ENCODE data around the gene TCN1.

DNA sequence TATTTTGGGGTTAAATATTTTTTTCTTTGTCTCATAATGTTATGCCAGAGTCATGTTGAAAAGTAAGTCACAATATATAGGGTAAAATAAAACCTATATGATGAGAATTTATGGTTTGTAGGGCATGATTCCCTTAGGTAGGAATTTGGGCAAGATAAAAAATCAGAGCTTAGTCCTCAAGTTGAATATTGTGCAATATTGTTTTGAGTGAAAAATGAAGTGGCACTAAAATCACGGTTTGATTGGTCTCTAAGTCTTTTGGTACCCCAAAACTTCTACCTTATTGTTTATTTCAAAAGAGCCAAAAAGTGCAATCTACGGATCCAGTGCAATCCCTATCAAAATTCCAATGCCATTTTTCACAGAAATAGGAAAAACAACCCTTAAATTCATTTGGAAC, 54.1 kb downstream of the TCN1 start:
- TF ChIP-seq CTCF (IDR thresholded peaks at IDR 0.05; ENCODE audit: low read depth, low read length, poor library complexity, severe bottlenecking) (no peak), EZH2phosphoT487 (IDR thresholded peaks at IDR 0.05; ENCODE audit: borderline replicate concordance, low read length) (no peak)
